Adrenal gland (tissue), 5 donors: ENCODE measurements around the gene RACK1.
"Not testable (repeated sequence)": the region's sequence is repeated elsewhere in the genome, so short reads cannot be mapped to it uniquely, and the experiment has no call there.

Experiments
- CTCF ChIP-seq, 6 experiments: fragments of 450-650 bp in 4 of 6; fragments of 200-600 bp in 2 of 6; sonication (generic) in 1 of 6; IDR thresholded peaks; 1 replicate in 5 of 6; 2 replicates in 1 of 6; pipeline versions ENCODE4 v1.5.1 to v1.8.0; 2016 to 2021; ENCODE audit warnings: antibody characterized with exemption in 6 of 6, mild to moderate bottlenecking in 2 of 6, moderate library complexity in 1 of 6
- POLR2A ChIP-seq, 2 donors: fragments of 450-650 bp; IDR thresholded peaks; one replicate each; pipeline ENCODE4 v1.6.1; 2017; ENCODE audit warnings: antibody characterized with exemption in 2 of 2, mild to moderate bottlenecking in 2 of 2, moderate library complexity in 1 of 2
- donor health status: DM: no; HTN: no; CAD: no.

- TF ChIP-seq CTCF, POLR2A (IDR thresholded peaks at IDR 0.05): not testable (repeated sequence)
These were observed 29.5 kb downstream of the RACK1 start for GRCh38 chr5:181214249-181214648.
